MM.1S (cell line): ENCODE results near the gene ZNF436.

Source experiments
- DNase-seq: peaks from one replicate; pipeline ENCODE4 v3.0.0-alpha.2; 2015
- H2AFZ ChIP-seq: fragments of 300-600 bp; sonication (generic); 2 replicates; pipeline ENCODE4 v1.6.0; 2016; ENCODE audit warnings: antibody characterized with exemption, low read length
- H3F3A ChIP-seq: fragments of 300-600 bp; sonication (generic); 2 replicates; pipeline ENCODE4 v1.6.1; 2016; ENCODE audit warnings: mild to moderate bottlenecking, antibody characterized with exemption, low read length, moderate library complexity, mixed read lengths; ENCODE audit not compliant: insufficient read depth
- H3K27ac ChIP-seq: fragments of 300-600 bp; sonication (generic); 2 replicates; pipeline ENCODE4 v1.5.1; 2016; ENCODE audit warnings: mild to moderate bottlenecking, low read length
- H3K27me3 ChIP-seq: fragments of 300-600 bp; sonication (generic); replicated peaks from 2 replicates; pipeline ENCODE4 v1.6.0; 2016; ENCODE audit warnings: low read length; ENCODE audit not compliant: insufficient read depth
- H3K36me3 ChIP-seq: fragments of 300-600 bp; sonication (generic); replicated peaks from 2 replicates; pipeline ENCODE4 v1.6.1; 2016; ENCODE audit warnings: mild to moderate bottlenecking, low read length, mixed read lengths; ENCODE audit not compliant: insufficient read depth
- H3K4me1 ChIP-seq: fragments of 300-600 bp; sonication (generic); 2 replicates; pipeline ENCODE4 v1.6.1; 2016; ENCODE audit warnings: low read length, mixed read lengths
- H3K4me2 ChIP-seq: fragments of 300-600 bp; sonication (generic); 2 replicates; pipeline ENCODE4 v1.6.0; 2016; ENCODE audit warnings: low read depth, low read length
- H3K4me3 ChIP-seq: fragments of 300-600 bp; sonication (generic); 2 replicates; pipeline ENCODE4 v1.5.1; 2016; ENCODE audit warnings: low read length, mixed read lengths
- H3K79me2 ChIP-seq: fragments of 300-600 bp; sonication (generic); 2 replicates; pipeline ENCODE4 v1.6.1; 2016; ENCODE audit warnings: mixed run types, low read length, mixed read lengths
- H3K9ac ChIP-seq: fragments of 300-600 bp; sonication (generic); 2 replicates; pipeline ENCODE4 v1.6.1; 2016; ENCODE audit warnings: low read length, mixed read lengths
- H3K9me2 ChIP-seq: fragments of 300-600 bp; sonication (generic); replicated peaks from 2 replicates; pipeline ENCODE4 v1.6.1; 2016; ENCODE audit warnings: mild to moderate bottlenecking, low read length, mixed read lengths; ENCODE audit not compliant: insufficient read depth
- H3K9me3 ChIP-seq: fragments of 300-600 bp; sonication (generic); replicated peaks from 2 replicates; pipeline ENCODE4 v1.6.1; 2016; ENCODE audit warnings: mild to moderate bottlenecking, low read length, mixed read lengths; ENCODE audit not compliant: insufficient read depth
- H4K20me1 ChIP-seq: fragments of 300-600 bp; sonication (generic); 2 replicates; pipeline ENCODE4 v1.6.1; 2016; ENCODE audit warnings: mild to moderate bottlenecking, low read length, moderate library complexity, mixed read lengths; ENCODE audit not compliant: insufficient read depth
- CTCF ChIP-seq: fragments of 300-600 bp; sonication (generic); IDR thresholded peaks from 2 replicates; pipeline ENCODE4 v1.5.1; 2016; ENCODE audit warnings: antibody characterized with exemption, low read length, mixed read lengths
- EZH2 ChIP-seq: fragments of 300-600 bp; sonication (generic); optimal IDR thresholded peaks from 2 replicates; pipeline ENCODE3; 2017; ENCODE audit warnings: low read depth, mild to moderate bottlenecking, antibody characterized with exemption, low read length, mixed read lengths
- EZH2phosphoT487 ChIP-seq: fragments of 300-600 bp; sonication (generic); IDR thresholded peaks from 2 replicates; pipeline ENCODE4 v1.6.1; 2018; ENCODE audit warnings: antibody characterized with exemption, low read length

Gene ZNF436

GRCh38 chr1:23358310-23358875 lies 11.2 kb downstream of the ZNF436 start:
- Histone ChIP-seq H3K27me3 (no peaks in the 10 kb centered on the region), H2AFZ (no peak overlapping the region), H3K9me3 (no peaks in the 10 kb centered on the region), H4K20me1 (no peaks in the 10 kb centered on the region), H3K36me3 (peaks cover 8% of the 10 kb centered on the region; the same call in 1 of the 2 replicates), H3F3A (no peaks in the 10 kb centered on the region), H3K27ac (no peak overlapping the region), H3K4me1 (no peaks in the 10 kb centered on the region), H3K79me2 (no peaks in the 10 kb centered on the region), H3K9me2 (no peaks in the 10 kb centered on the region), H3K4me3 (no peak overlapping the region), H3K9ac (no peak overlapping the region), H3K4me2 (no peak overlapping the region)
- TF ChIP-seq CTCF: no peak
- TF ChIP-seq EZH2: no peak
- no peak for TF ChIP-seq EZH2phosphoT487
- no peak for DNase-seq

- peaks cover under 1% of the 10 kb centered on the region; the same call in 1 of the 2 replicates for H3K36me3 ChIP-seq
- no peaks in the 10 kb centered on the region for H4K20me1 ChIP-seq
- no peaks in the 10 kb centered on the region for H3K9me3 ChIP-seq
- no peak overlapping the region for H2AFZ ChIP-seq
- no peak for TF ChIP-seq CTCF
- TF ChIP-seq EZH2: no peak
- no peak for TF ChIP-seq EZH2phosphoT487
- H3F3A ChIP-seq: no peaks in the 10 kb centered on the region
- H3K27me3 ChIP-seq: no peaks in the 10 kb centered on the region
- H3K4me2 ChIP-seq: no peak overlapping the region
- no peaks in the 10 kb centered on the region for H3K9me2 ChIP-seq
- no peak overlapping the region for H3K27ac ChIP-seq
- no peaks in the 10 kb centered on the region for H3K4me1 ChIP-seq
- H3K4me3 ChIP-seq: no peak overlapping the region
- DNase-seq: no peak
- H3K9ac ChIP-seq: no peak overlapping the region
- H3K79me2 ChIP-seq: no peaks in the 10 kb centered on the region
Observed at GRCh38 chr1:23357138-23357908, 12.3 kb downstream of the ZNF436 start.

GRCh38 chr1:23356471-23357137 lies 13.0 kb downstream of the ZNF436 start:
- no peak for DNase-seq
- H4K20me1 ChIP-seq: no peaks in the 10 kb centered on the region
- no peak for TF ChIP-seq CTCF
- TF ChIP-seq EZH2: no peak
- no peak for TF ChIP-seq EZH2phosphoT487
- no peak overlapping the region for H3K9ac ChIP-seq
- H3K4me1 ChIP-seq: no peaks in the 10 kb centered on the region
- H3K9me3 ChIP-seq: no peaks in the 10 kb centered on the region
- H3K4me2 ChIP-seq: no peak overlapping the region
- no peaks in the 10 kb centered on the region for H3K36me3 ChIP-seq
- no peaks in the 10 kb centered on the region for H3K79me2 ChIP-seq
- H3K27ac ChIP-seq: no peak overlapping the region
- H3K27me3 ChIP-seq: no peaks in the 10 kb centered on the region
- H3K9me2 ChIP-seq: no peaks in the 10 kb centered on the region
- no peaks in the 10 kb centered on the region for H3F3A ChIP-seq
- H2AFZ ChIP-seq: no peak overlapping the region
- H3K4me3 ChIP-seq: no peak overlapping the region
